ENCODE results near the gene NUP93.

The NUP93 gene

GRCh38 chr16:56744996-56745640 is 15.2 kb downstream of the NUP93 start:
- no peak for DNase-seq

DNA sequence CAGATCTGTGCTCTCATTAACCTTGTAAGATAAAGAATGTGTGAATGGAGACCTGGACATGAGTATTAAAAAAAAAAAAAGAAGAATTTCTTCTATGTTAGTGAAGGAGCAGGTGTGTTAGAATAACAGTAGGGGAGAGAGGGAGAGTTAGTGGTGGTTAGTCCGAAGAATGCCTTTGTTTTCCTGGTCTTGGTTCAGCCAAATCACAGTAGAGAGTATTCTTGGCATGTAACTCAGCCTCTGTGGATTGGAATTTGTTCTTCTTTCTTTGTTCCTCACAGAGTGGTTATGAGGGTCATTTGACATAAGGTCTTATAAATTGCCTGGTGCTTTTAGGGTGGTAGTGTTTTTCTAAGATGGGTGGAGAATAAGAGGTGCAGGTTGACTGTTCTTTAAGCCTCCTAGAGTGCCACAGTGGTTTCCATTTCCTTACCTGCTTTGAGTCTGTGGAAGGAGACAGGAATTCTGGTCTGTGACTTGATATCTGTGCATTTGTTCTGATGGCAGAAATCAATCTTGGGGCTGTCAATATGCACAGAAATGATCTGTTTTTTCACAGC is 17.6 kb downstream of the NUP93 start:
- DNase-seq, result no peak

GRCh38 chr16:56748191-56748590 is 18.3 kb downstream of the NUP93 start:
- DNase-seq, result no peak

- no peak for DNase-seq
Observed at GRCh38 chr16:56748826-56749225, 18.9 kb downstream of the NUP93 start.

DNA sequence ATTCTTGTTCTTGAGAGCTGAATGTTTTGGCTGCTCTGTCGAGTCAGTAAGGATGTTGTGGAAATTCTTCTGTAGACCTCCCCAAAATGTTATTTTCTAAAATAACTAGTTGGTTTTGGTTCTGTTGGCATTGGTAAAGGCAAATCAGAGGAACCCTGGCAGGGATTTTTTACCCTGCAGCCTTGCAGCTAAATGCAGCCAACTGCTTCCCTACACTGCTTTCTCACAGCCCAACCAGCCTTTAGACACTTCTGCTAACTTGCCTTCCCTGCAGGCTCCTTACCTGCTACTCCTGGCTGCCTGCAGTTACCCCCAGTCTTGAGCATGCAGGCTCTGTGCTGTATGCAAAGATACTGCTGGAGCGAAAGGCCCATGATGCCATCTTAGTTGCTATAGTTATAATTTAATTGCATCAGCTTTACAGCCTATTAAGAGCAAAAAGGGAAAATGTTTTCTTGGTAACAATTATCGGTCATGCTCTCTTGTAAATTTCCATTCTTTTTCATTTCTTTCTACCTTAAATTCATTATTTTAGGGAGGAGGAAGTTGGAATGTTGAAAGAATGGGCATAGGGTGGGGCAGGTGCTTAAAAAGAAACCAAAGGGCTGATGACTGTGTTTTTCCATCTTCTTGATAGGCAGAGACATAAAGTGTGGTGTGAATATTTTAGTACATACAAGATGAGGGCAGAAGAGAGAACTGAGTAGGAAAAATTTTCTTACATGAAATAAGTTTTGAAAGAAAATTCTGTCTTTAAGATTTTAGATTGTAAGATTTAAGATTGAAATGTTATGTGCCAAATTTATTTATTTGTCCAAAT is 20.0 kb downstream of the NUP93 start:
- no peak for DNase-seq

GRCh38 chr16:56753410-56753809 is 23.5 kb downstream of the NUP93 start:
- peak; percentile 42 for DNase-seq

GRCh38 chr16:56755038-56755437 is 25.1 kb downstream of the NUP93 start:
- no peak for DNase-seq

- no peak for DNase-seq
Observed at GRCh38 chr16:56758432-56758831, 28.5 kb downstream of the NUP93 start.

DNA sequence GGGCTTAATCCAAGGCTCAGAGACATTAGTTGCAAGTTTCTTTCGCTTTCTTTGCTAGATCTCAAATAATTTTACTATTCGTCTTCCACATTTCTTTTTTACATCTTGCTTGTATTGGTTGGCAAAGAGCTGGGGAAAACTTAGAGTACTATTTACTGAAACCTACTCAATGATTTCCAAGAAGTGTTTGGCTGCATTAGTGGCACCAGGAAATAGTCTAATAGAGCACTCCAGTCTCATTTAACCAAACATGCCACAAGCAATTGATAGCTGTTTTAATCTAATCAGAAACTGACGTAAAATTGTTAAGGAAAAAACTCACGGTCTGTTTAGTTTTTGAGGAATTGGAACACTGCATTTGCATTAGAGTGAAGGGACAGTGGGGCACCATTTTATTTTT is 29.0 kb downstream of the NUP93 start:
- no peak for DNase-seq

GRCh38 chr16:56763291-56763916 is 33.5 kb downstream of the NUP93 start:
- no peak for DNase-seq

GRCh38 chr16:56764835-56765234 is 34.9 kb downstream of the NUP93 start:
- no peak for DNase-seq

DNA sequence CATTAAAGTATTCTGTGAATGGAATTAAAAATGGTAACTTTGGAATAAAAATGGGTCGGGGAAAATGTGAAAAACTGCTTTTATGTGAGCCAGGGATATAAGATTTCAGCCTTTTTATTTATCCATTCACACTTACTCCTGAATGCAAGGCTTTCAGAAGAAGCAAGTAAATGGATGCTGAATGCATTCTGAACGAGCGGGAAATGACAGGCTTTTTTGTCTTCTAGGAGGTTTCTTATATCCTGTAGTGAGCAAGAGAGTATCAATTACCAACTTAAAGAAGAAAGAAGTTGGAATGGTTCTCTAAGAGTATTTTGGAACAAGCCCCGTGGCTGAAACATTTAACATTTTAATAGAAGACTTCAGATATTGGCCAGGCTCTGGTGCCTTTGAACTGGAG is 36.0 kb downstream of the NUP93 start:
- DNase-seq, result no peak

GRCh38 chr16:56767024-56767423 is 37.1 kb downstream of the NUP93 start:
- no peak for DNase-seq

- DNase-seq, result no peak
Observed at GRCh38 chr16:56769677-56770076, 39.7 kb downstream of the NUP93 start.

- no peak for DNase-seq
Observed at GRCh38 chr16:56771558-56772279, 41.8 kb downstream of the NUP93 start.

- DNase-seq, result no peak
Observed at GRCh38 chr16:56773532-56773931, 43.6 kb downstream of the NUP93 start.

- no peak for DNase-seq
Observed at GRCh38 chr16:56774016-56774680, 44.2 kb downstream of the NUP93 start.

- no peak for DNase-seq
Observed at GRCh38 chr16:56775162-56775561, 45.2 kb downstream of the NUP93 start.

DNA sequence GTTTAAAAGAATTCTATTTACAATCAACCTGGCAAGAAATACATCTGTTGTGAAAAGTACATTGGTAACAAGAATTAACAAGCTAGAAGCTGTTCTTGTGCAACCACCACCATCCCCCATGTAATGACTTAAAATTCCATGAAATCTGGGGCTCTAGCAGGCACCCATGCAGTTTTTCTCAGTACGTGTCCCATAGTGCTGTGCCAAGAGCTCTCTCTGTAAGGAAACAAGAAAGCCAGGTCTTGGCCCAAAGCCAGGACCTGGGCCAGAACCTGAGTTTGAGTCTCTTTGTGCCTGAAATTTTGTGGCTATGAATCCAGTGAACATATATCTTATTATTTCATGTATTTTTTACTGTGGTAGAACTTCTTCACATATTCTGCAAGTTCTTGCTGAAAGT is 46.6 kb downstream of the NUP93 start:
- no peak for DNase-seq

GRCh38 chr16:56777001-56777400 is 47.1 kb downstream of the NUP93 start:
- no peak for DNase-seq

DNA sequence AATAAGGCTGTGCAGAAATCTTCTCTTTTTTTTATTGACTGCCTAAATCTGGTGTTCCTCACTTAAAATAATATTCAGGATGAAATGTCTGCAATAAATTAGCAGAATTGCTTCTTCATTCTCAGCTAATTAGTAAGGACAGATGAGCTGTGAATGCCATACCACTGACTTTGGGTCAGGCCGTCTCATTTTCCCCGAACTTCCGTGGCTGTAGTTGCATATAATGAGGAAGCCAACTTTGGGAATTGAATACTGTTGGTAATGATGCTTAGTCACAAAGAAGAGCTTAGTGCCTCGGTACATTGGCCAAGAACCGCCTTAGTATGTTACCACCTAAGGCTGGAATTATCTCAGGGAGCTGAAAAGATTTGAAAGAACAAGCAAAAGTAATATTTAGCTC is 47.6 kb downstream of the NUP93 start:
- peak; percentile 22 for DNase-seq

DNA sequence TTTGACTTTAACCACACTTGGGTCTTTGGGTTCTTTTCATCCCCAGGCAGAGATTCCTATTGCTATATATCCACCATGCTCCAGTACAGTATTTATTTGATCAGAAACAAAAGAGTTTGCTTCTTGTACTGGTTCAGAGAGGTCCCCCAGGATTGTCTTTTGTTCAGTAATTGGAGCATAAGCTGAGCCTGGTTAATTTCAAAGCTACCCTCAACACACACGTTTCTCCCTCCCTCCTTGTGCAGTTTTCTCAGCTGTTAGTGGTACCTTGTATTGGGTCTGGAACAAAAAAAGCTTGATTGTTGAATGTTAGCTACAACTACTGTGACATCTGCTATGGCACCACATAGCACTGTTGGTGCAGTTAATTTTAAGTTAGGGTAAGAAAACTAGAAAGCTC is 50.0 kb downstream of the NUP93 start:
- DNase-seq, result no peak

Data from fibroblast of skin of back (primary cell).